ENCODE results near the gene LDOC1. TPM values are rescaled to one million over a fixed set of nuclear protein-coding genes. Genes with fewer than 3 reads are reported as not detected.

LDOC1 gene
- total RNA-seq, 1 experiment from 2014 or later, result 25.6 TPM

GRCh38 chrX:141183000-141183399, 6.1 kb upstream of the LDOC1 start:
- no peak overlapping the region for H4K5ac ChIP-seq (ENCODE audit: insufficient read length, low read depth, low read length)
- no peak overlapping the region for H4K8ac ChIP-seq (replicated peaks; ENCODE audit: insufficient read length, low read depth, low read length)
- H2BK5ac ChIP-seq (ENCODE audit: insufficient read length, low read length), result no peak overlapping the region
- no peaks in the 10 kb centered on the region for H3K27me3 Mint-ChIP-seq (ENCODE audit: low read depth)
- H2BK15ac ChIP-seq (ENCODE audit: low read depth, low read length), result no peak overlapping the region
- H2AFZ ChIP-seq (ENCODE audit: low read length), result no peak overlapping the region
- H3K4ac ChIP-seq (ENCODE audit: low read depth, low read length), result no peak overlapping the region
- H3T11ph ChIP-seq (ENCODE audit: low read length), result no peak overlapping the region
- H3K4me3 Mint-ChIP-seq, result no peak overlapping the region
- peaks cover 67 to 74% of the 10 kb centered on the region in 2 experiments for H3K9me3 Mint-ChIP-seq
- no peak overlapping the region for H4K91ac ChIP-seq (ENCODE audit: insufficient read length, low read depth, low read length)
- H3K79me1 ChIP-seq (ENCODE audit: insufficient read depth, low read depth, low read length, poor library complexity, severe bottlenecking), result no peaks in the 10 kb centered on the region
- H3K79me2 ChIP-seq (ENCODE audit: insufficient read depth, low read length), result no peaks in the 10 kb centered on the region
- H3K36me3 Mint-ChIP-seq (ENCODE audit: insufficient read depth in 1 of 3, low read depth in 3 of 3), result peaks cover 0 to 7% (median 6%) of the 10 kb centered on the region in 3 experiments; a peak in 5 of 7 replicates
- no peak overlapping the region for H3K18ac ChIP-seq (ENCODE audit: insufficient read length, low read depth, low read length)
- no peak for DNase-seq
- H4K20me1 ChIP-seq (ENCODE audit: control insufficient read depth, insufficient read depth, insufficient read length), result no peaks in the 10 kb centered on the region
- no peak overlapping the region for H3K14ac ChIP-seq (ENCODE audit: insufficient read depth, low read length)
- H3K4me1 ChIP-seq (ENCODE audit: insufficient read depth, low read length), result no peaks in the 10 kb centered on the region
- no peak overlapping the region for H3K27ac Mint-ChIP-seq
- H3K4me1 Mint-ChIP-seq, result peaks cover 5 to 11% of the 10 kb centered on the region in 2 experiments; a peak in 3 of 4 replicates
- H3K9ac ChIP-seq (ENCODE audit: extremely low read depth, insufficient read length, low read length), result no peak overlapping the region
- no CpG with 5 or more reads among the region's 5 CpGs for WGBS (ENCODE audit: extremely low coverage, insufficient read length, low lambda C conversion rate)
- no peak overlapping the region for H2BK20ac ChIP-seq (ENCODE audit: low read depth, low read length, poor library complexity, severe bottlenecking)
- no peaks in the 10 kb centered on the region for H3K23me2 ChIP-seq (ENCODE audit: insufficient read length, low read depth, low read length, poor library complexity, severe bottlenecking)
- no peak overlapping the region for H3K4me2 ChIP-seq (ENCODE audit: insufficient read depth, insufficient read length, low read length)
- H2BK12ac ChIP-seq (ENCODE audit: insufficient read length, low read depth, low read length), result no peak overlapping the region
- H3K27me3 ChIP-seq (ENCODE audit: insufficient read depth, low read length), result no peaks in the 10 kb centered on the region
- no peaks in the 10 kb centered on the region for H3K9me3 ChIP-seq (ENCODE audit: control insufficient read depth, low read depth, low read length)
- no peak overlapping the region for H3K56ac ChIP-seq (ENCODE audit: insufficient read length, low read depth, low read length)
- no peak overlapping the region for H3K23ac ChIP-seq (ENCODE audit: insufficient read length, low read depth, low read length)
- no peak; the same call in 2 of the 3 replicates for TF ChIP-seq CTCF (conservative IDR thresholded peaks at IDR 0.05)
- H2BK120ac ChIP-seq (ENCODE audit: low read depth, low read length, poor library complexity, severe bottlenecking), result no peak overlapping the region
- H3K27ac ChIP-seq (ENCODE audit: insufficient read length, low read depth, low read length), result no peak overlapping the region
- no peak overlapping the region for H2AK5ac ChIP-seq (ENCODE audit: insufficient read length, low read length)

Data from H9 (cell line).